ENCODE data around the gene RRM2.
A peak's percentile ranks its signal among the peaks of the same experiment; 100 is the strongest.
"Not testable (repeated sequence)": the region's sequence is repeated elsewhere in the genome, so short reads cannot be mapped to it uniquely, and the experiment has no call there.

RRM2 gene

GRCh38 chr2:10080536-10081304 is 41.8 kb upstream of the RRM2 start:
- no peak overlapping the region for H3K9ac ChIP-seq (ENCODE audit: low read depth, low read length)
- no peaks in the 10 kb centered on the region for H3K36me3 ChIP-seq (ENCODE audit: control insufficient read depth, insufficient read depth, low read length)
- peaks cover 7% of the 10 kb centered on the region for H3K4me1 ChIP-seq (ENCODE audit: control insufficient read depth, insufficient read depth, low read length)
- H3K4me3 ChIP-seq (ENCODE audit: low read depth, low read length) = peak overlapping the region; percentile 48
- no peaks in the 10 kb centered on the region for H3K9me3 ChIP-seq (ENCODE audit: control insufficient read depth, insufficient read depth, low read length)
- peaks cover 28% of the 10 kb centered on the region for H3K27me3 ChIP-seq (ENCODE audit: control insufficient read depth, insufficient read depth, low read length)

- Histone ChIP-seq H3K9ac (ENCODE audit: low read depth, low read length) (no peak overlapping the region), H3K4me1 (ENCODE audit: control insufficient read depth, insufficient read depth, low read length) (peaks cover 7% of the 10 kb centered on the region), H3K9me3 (ENCODE audit: control insufficient read depth, insufficient read depth, low read length) (no peaks in the 10 kb centered on the region), H3K27me3 (ENCODE audit: control insufficient read depth, insufficient read depth, low read length) (peaks cover 20% of the 10 kb centered on the region), H3K4me3 (ENCODE audit: low read depth, low read length) (no peak overlapping the region), H3K36me3 (ENCODE audit: control insufficient read depth, insufficient read depth, low read length) (no peaks in the 10 kb centered on the region)
Observed at GRCh38 chr2:10083046-10083445, 39.5 kb upstream of the RRM2 start.

GRCh38 chr2:10083692-10084211 is 38.8 kb upstream of the RRM2 start:
- H3K27me3 ChIP-seq (ENCODE audit: control insufficient read depth, insufficient read depth, low read length) = peaks cover 13% of the 10 kb centered on the region
- peaks cover 5% of the 10 kb centered on the region for H3K4me1 ChIP-seq (ENCODE audit: control insufficient read depth, insufficient read depth, low read length)
- no peaks in the 10 kb centered on the region for H3K36me3 ChIP-seq (ENCODE audit: control insufficient read depth, insufficient read depth, low read length)
- H3K9me3 ChIP-seq (ENCODE audit: control insufficient read depth, insufficient read depth, low read length) = no peaks in the 10 kb centered on the region
- no peak overlapping the region for H3K9ac ChIP-seq (ENCODE audit: low read depth, low read length)
- no peak overlapping the region for H3K4me3 ChIP-seq (ENCODE audit: low read depth, low read length)

GRCh38 chr2:10084223-10084865 is 38.2 kb upstream of the RRM2 start:
- Histone ChIP-seq H3K36me3 (ENCODE audit: control insufficient read depth, insufficient read depth, low read length) (no peaks in the 10 kb centered on the region), H3K4me3 (ENCODE audit: low read depth, low read length) (no peak overlapping the region), H3K9me3 (ENCODE audit: control insufficient read depth, insufficient read depth, low read length) (no peaks in the 10 kb centered on the region), H3K9ac (ENCODE audit: low read depth, low read length) (no peak overlapping the region), H3K27me3 (ENCODE audit: control insufficient read depth, insufficient read depth, low read length) (peaks cover 8% of the 10 kb centered on the region), H3K4me1 (ENCODE audit: control insufficient read depth, insufficient read depth, low read length) (peaks cover 3% of the 10 kb centered on the region)

- Histone ChIP-seq H3K36me3 (ENCODE audit: control insufficient read depth, insufficient read depth, low read length) (no peaks in the 10 kb centered on the region), H3K4me1 (ENCODE audit: control insufficient read depth, insufficient read depth, low read length) (peaks cover 3% of the 10 kb centered on the region), H3K9ac (ENCODE audit: low read depth, low read length) (no peak overlapping the region), H3K4me3 (ENCODE audit: low read depth, low read length) (no peak overlapping the region), H3K9me3 (ENCODE audit: control insufficient read depth, insufficient read depth, low read length) (no peaks in the 10 kb centered on the region), H3K27me3 (ENCODE audit: control insufficient read depth, insufficient read depth, low read length) (peaks cover 8% of the 10 kb centered on the region)
Observed at GRCh38 chr2:10085043-10085667, 37.4 kb upstream of the RRM2 start.

GRCh38 chr2:10085668-10086059 is 36.9 kb upstream of the RRM2 start:
- H3K4me1 ChIP-seq (ENCODE audit: control insufficient read depth, insufficient read depth, low read length) = peaks cover 3% of the 10 kb centered on the region
- H3K36me3 ChIP-seq (ENCODE audit: control insufficient read depth, insufficient read depth, low read length) = no peaks in the 10 kb centered on the region
- no peak overlapping the region for H3K4me3 ChIP-seq (ENCODE audit: low read depth, low read length)
- no peaks in the 10 kb centered on the region for H3K9me3 ChIP-seq (ENCODE audit: control insufficient read depth, insufficient read depth, low read length)
- H3K9ac ChIP-seq (ENCODE audit: low read depth, low read length) = no peak overlapping the region
- H3K27me3 ChIP-seq (ENCODE audit: control insufficient read depth, insufficient read depth, low read length) = peaks cover 7% of the 10 kb centered on the region

- Histone ChIP-seq H3K4me3 (ENCODE audit: low read depth, low read length) (no peak overlapping the region), H3K9me3 (ENCODE audit: control insufficient read depth, insufficient read depth, low read length) (no peaks in the 10 kb centered on the region), H3K4me1 (ENCODE audit: control insufficient read depth, insufficient read depth, low read length) (no peaks in the 10 kb centered on the region), H3K36me3 (ENCODE audit: control insufficient read depth, insufficient read depth, low read length) (no peaks in the 10 kb centered on the region), H3K27me3 (ENCODE audit: control insufficient read depth, insufficient read depth, low read length) (no peaks in the 10 kb centered on the region), H3K9ac (ENCODE audit: low read depth, low read length) (no peak overlapping the region)
Observed at GRCh38 chr2:10086950-10087349, 35.6 kb upstream of the RRM2 start.

- Histone ChIP-seq H3K4me3 (ENCODE audit: low read depth, low read length) (no peak overlapping the region), H3K27me3 (ENCODE audit: control insufficient read depth, insufficient read depth, low read length) (no peaks in the 10 kb centered on the region), H3K36me3 (ENCODE audit: control insufficient read depth, insufficient read depth, low read length) (no peaks in the 10 kb centered on the region), H3K4me1 (ENCODE audit: control insufficient read depth, insufficient read depth, low read length) (no peaks in the 10 kb centered on the region), H3K9me3 (ENCODE audit: control insufficient read depth, insufficient read depth, low read length) (no peaks in the 10 kb centered on the region), H3K9ac (ENCODE audit: low read depth, low read length) (no peak overlapping the region)
Observed at GRCh38 chr2:10087360-10087759, 35.2 kb upstream of the RRM2 start.

GRCh38 chr2:10089565-10090190 is 32.9 kb upstream of the RRM2 start:
- H3K9ac ChIP-seq (ENCODE audit: low read depth, low read length) = no peak overlapping the region
- H3K9me3 ChIP-seq (ENCODE audit: control insufficient read depth, insufficient read depth, low read length) = no peaks in the 10 kb centered on the region
- H3K4me1 ChIP-seq (ENCODE audit: control insufficient read depth, insufficient read depth, low read length) = no peaks in the 10 kb centered on the region
- no peaks in the 10 kb centered on the region for H3K27me3 ChIP-seq (ENCODE audit: control insufficient read depth, insufficient read depth, low read length)
- no peaks in the 10 kb centered on the region for H3K36me3 ChIP-seq (ENCODE audit: control insufficient read depth, insufficient read depth, low read length)
- H3K4me3 ChIP-seq (ENCODE audit: low read depth, low read length) = no peak overlapping the region

- Histone ChIP-seq H3K9ac (ENCODE audit: low read depth, low read length) (no peak overlapping the region), H3K4me1 (ENCODE audit: control insufficient read depth, insufficient read depth, low read length) (no peaks in the 10 kb centered on the region), H3K4me3 (ENCODE audit: low read depth, low read length) (peak overlapping the region; percentile 18), H3K27me3 (ENCODE audit: control insufficient read depth, insufficient read depth, low read length) (no peaks in the 10 kb centered on the region), H3K36me3 (ENCODE audit: control insufficient read depth, insufficient read depth, low read length) (no peaks in the 10 kb centered on the region), H3K9me3 (ENCODE audit: control insufficient read depth, insufficient read depth, low read length) (no peaks in the 10 kb centered on the region)
Observed at GRCh38 chr2:10091182-10091888, 31.2 kb upstream of the RRM2 start.

- H3K36me3 ChIP-seq (ENCODE audit: control insufficient read depth, insufficient read depth, low read length); H3K4me1 ChIP-seq (ENCODE audit: control insufficient read depth, insufficient read depth, low read length); H3K27me3 ChIP-seq (ENCODE audit: control insufficient read depth, insufficient read depth, low read length); H3K4me3 ChIP-seq (ENCODE audit: low read depth, low read length); H3K9me3 ChIP-seq (ENCODE audit: control insufficient read depth, insufficient read depth, low read length); H3K9ac ChIP-seq (ENCODE audit: low read depth, low read length): not testable (repeated sequence)
Observed at GRCh38 chr2:10091889-10092244, 30.7 kb upstream of the RRM2 start.
